ENCODE measurements around the gene SMAD1. TPM values are rescaled to one million over a fixed set of nuclear protein-coding genes. Genes with fewer than 3 reads are reported as not detected.

The SMAD1 gene
- total RNA-seq, 1 experiment from 2014 or later = 21.1 TPM

GRCh38 chr4:145492376-145492775, 10.7 kb downstream of the SMAD1 start:
- Histone ChIP-seq H3K4ac (ENCODE audit: low read depth, low read length) (no peak overlapping the region), H3K9me3 (ENCODE audit: control insufficient read depth, low read depth, low read length) (no peaks in the 10 kb centered on the region), H2BK120ac (ENCODE audit: low read depth, low read length, poor library complexity, severe bottlenecking) (no peak overlapping the region), H3K23me2 (ENCODE audit: insufficient read length, low read depth, low read length, poor library complexity, severe bottlenecking) (no peaks in the 10 kb centered on the region), H3K23ac (ENCODE audit: insufficient read length, low read depth, low read length) (no peak overlapping the region), H3K27me3 (ENCODE audit: insufficient read depth, low read length) (no peaks in the 10 kb centered on the region), H2AK5ac (ENCODE audit: insufficient read length, low read length) (no peak overlapping the region), H3K79me1 (ENCODE audit: insufficient read depth, low read depth, low read length, poor library complexity, severe bottlenecking) (peaks cover 4% of the 10 kb centered on the region), H3T11ph (ENCODE audit: low read length) (no peak overlapping the region), H3K18ac (ENCODE audit: insufficient read length, low read depth, low read length) (no peak overlapping the region), H2AFZ (ENCODE audit: low read length) (no peak overlapping the region), H2BK15ac (ENCODE audit: low read depth, low read length) (no peak overlapping the region), H4K5ac (ENCODE audit: insufficient read length, low read depth, low read length) (no peak overlapping the region), H2BK20ac (ENCODE audit: low read depth, low read length, poor library complexity, severe bottlenecking) (no peak overlapping the region), H3K56ac (ENCODE audit: insufficient read length, low read depth, low read length) (no peak overlapping the region), H2BK5ac (ENCODE audit: insufficient read length, low read length) (no peak overlapping the region), H4K8ac (replicated peaks; ENCODE audit: insufficient read length, low read depth, low read length) (no peak overlapping the region), H2BK12ac (ENCODE audit: insufficient read length, low read depth, low read length) (no peak overlapping the region), H4K20me1 (ENCODE audit: control insufficient read depth, insufficient read depth, insufficient read length) (no peaks in the 10 kb centered on the region), H3K27ac (ENCODE audit: insufficient read length, low read depth, low read length) (no peak overlapping the region), H3K14ac (ENCODE audit: insufficient read depth, low read length) (no peak overlapping the region), H3K9ac (ENCODE audit: extremely low read depth, insufficient read length, low read length) (no peak overlapping the region), H4K91ac (ENCODE audit: insufficient read length, low read depth, low read length) (no peak overlapping the region), H3K79me2 (ENCODE audit: insufficient read depth, low read length) (peaks cover 8% of the 10 kb centered on the region; the same call in 1 of the 2 replicates), H3K4me1 (ENCODE audit: insufficient read depth, low read length) (no peaks in the 10 kb centered on the region; the same call in 1 of the 2 replicates), H3K4me2 (ENCODE audit: insufficient read depth, insufficient read length, low read length) (no peak overlapping the region)
- H3K27ac Mint-ChIP-seq = no peak overlapping the region
- H3K4me1 Mint-ChIP-seq = peaks cover 14 to 16% of the 10 kb centered on the region in 2 experiments
- H3K9me3 Mint-ChIP-seq = no peaks in the 10 kb centered on the region
- no peaks in the 10 kb centered on the region for H3K36me3 Mint-ChIP-seq (ENCODE audit: insufficient read depth in 1 of 3, low read depth in 3 of 3)
- no peaks in the 10 kb centered on the region for H3K27me3 Mint-ChIP-seq (ENCODE audit: low read depth)
- no peak overlapping the region for H3K4me3 Mint-ChIP-seq
- no CpG with 5 or more reads among the region's 3 CpGs for WGBS (ENCODE audit: extremely low coverage, insufficient read length, low lambda C conversion rate)
- DNase-seq = no peak
- TF ChIP-seq, protein P1, sequence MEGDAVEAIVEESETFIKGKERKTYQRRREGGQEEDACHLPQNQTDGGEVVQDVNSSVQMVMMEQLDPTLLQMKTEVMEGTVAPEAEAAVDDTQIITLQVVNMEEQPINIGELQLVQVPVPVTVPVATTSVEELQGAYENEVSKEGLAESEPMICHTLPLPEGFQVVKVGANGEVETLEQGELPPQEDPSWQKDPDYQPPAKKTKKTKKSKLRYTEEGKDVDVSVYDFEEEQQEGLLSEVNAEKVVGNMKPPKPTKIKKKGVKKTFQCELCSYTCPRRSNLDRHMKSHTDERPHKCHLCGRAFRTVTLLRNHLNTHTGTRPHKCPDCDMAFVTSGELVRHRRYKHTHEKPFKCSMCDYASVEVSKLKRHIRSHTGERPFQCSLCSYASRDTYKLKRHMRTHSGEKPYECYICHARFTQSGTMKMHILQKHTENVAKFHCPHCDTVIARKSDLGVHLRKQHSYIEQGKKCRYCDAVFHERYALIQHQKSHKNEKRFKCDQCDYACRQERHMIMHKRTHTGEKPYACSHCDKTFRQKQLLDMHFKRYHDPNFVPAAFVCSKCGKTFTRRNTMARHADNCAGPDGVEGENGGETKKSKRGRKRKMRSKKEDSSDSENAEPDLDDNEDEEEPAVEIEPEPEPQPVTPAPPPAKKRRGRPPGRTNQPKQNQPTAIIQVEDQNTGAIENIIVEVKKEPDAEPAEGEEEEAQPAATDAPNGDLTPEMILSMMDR (conservative IDR thresholded peaks at IDR 0.05) = no peak
